DMS 273 treated with DMSO at 0.1 percent for 48 hours (cell line): ENCODE results near the gene PRAMEF6.
"Not testable (repeated sequence)": the region's sequence is repeated elsewhere in the genome, so short reads cannot be mapped to it uniquely, and the experiment has no call there.

Source experiments
- DNase-seq: peaks from one replicate; lab custom pipeline; 2025; lab: John Stamatoyannopoulos, UW

PRAMEF6 gene

DNA sequence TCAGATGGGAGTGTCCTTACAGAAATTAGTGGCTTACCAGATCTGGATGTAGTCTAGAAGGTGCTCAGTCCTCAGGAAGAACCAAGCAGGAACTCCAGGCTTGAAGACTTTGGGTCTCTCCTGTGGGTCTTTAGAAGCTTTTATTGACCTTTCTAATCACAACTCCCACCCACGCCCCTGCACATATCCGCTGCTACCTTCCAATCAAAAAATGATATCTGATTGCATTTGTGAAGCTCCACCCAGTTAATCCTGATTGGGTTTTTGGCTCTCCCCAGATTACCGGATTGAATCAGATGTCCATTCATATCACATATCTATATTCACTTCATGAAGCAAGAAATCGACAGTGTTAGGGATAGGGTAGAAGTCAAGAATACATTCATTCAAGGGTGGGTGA lies at the start of gene PRAMEF6:
PRAMEF6 (minus strand) TSS at position 101 of the 400 bp plus-strand sequence. CDS start 5,062 bp downstream, outside the sequence.
- not testable (repeated sequence) for DNase-seq

DNA sequence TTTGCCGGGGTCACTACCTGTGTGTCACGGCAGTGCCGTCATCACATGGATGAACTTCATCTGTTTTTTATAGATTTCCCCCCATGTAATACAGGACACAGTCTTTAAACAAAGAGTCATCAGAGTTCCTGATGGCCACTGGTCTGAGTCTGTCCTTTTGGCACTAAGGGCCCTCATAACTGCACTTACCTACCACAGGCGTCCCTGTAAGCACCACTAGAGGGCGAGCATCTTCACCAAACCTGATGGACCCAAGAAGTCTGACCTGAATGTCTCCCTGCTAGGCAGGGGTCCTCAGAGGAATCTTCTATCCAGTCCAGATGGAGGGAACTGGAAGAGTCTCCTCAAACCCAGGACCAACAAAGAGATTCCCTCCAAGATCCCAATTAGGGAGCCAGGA lies 23.0 kb downstream of the PRAMEF6 start:
- not testable (repeated sequence) for DNase-seq

DNA sequence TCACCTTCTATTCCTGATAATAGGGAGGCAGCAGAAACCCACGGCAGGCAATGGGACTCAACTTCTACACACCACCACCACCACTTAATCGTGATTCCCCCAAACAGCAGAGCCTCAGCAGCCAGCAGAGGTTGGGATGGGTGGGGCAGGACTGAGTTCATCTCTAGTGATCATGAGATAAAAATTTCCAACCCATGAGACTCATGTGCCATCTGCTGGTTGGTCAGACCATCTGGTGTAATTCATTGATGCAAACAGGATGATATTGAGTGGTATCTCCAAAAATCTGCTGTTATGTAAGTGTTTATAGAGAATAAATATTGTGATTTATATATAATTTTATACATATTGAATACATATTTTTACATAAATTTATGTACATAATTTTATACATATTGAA lies 25.6 kb downstream of the PRAMEF6 start:
- not testable (repeated sequence) for DNase-seq

GRCh38 chr1:12916310-12916709 lies 31.1 kb downstream of the PRAMEF6 start, which contains the start of gene PRAMEF7:
TSS of gene PRAMEF7 (plus strand) at chr1:12916610. CDS start at chr1:12917693, 1,083 bp downstream.
- not testable (repeated sequence) for DNase-seq

DNA sequence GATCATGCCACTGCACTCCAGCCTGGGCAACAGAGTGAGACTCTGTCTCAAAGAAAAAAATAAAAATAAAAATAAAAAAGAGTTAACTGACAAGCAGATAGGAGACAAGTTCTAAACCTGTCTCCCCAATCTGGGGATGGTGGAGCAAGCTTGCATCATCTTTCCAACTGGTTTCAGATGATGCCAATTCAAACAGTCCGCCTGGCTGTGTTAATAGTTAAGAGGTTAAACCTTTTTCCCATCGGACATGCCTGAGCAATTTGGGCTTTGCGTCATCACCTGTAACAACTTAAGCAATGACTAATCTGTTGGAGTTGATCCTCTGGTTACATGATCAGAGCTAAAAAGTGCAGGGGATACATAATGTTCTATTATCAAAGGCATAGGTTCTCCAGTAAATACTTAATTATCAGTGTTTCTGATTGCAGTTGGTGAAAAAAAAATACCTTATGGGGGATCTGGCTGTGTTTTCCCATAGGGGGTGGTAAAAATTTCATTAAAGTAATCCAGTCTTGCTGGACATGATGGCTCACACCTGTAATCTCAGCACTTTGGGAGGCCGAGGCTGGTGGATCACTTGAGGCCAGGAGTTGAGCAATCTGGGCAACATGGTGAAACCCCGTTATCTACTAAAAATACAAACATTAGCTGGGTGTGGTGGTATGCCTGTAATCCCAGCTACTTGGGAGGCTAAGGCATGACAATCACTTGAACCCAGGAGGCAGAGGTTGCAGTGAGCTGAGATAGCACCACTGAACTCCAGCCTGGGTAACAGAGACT lies 43.4 kb downstream of the PRAMEF6 start:
- DNase-seq, result not testable (repeated sequence)

- DNase-seq, result not testable (repeated sequence)
These were observed 48.2 kb downstream of the PRAMEF6 start for GRCh38 chr1:12899186-12899585.

DNA sequence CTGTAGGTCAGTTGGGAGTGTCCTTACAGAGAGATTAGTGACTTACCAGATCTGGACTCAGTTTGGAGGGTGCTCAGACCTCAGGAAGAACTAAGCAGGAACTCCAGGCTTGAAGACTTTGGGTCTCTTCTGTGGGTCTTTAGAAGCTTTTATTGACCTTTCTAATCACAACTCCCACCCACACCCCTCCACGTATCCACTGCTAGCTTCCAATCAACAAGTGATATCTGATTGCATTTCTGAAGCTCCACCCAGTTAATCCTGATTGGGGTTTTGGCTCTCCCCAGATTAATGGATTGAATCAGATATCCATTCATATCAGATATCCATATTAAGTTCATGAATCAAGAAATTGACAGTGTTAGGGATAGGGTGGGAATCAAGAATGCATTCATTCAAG lies 49.2 kb downstream of the PRAMEF6 start, which contains the start of gene PRAMEF10:
PRAMEF10 (minus strand) TSS at position 101 of the 400 bp plus-strand sequence. CDS start 2,423 bp downstream, outside the sequence.
- DNase-seq, result not testable (repeated sequence)
